Peyer's patch (tissue), 4 donors: ENCODE data around the gene PROZ. TPM values are rescaled to one million over a fixed set of nuclear protein-coding genes. Genes with fewer than 3 reads are reported as not detected.

Experiments used
- DNase-seq, 3 donors: peaks; one replicate each; pipeline ENCODE4 v3.0.0-alpha.2; 2017 to 2019
- H3K27ac ChIP-seq, 4 donors: fragments of 200-600 bp; sonication (generic); one replicate each; pipeline ENCODE4 v1.5.1; 2016 to 2019
- H3K27me3 ChIP-seq, 2 donors: fragments of 200-600 bp; sonication (generic); one replicate each; pipeline ENCODE4 v1.5.1; 2019
- H3K36me3 ChIP-seq, 3 donors: fragments of 200-600 bp; sonication (generic); one replicate each; pipeline ENCODE4 v1.5.1; 2016 to 2019
- H3K4me1 ChIP-seq, 4 donors: fragments of 200-600 bp; sonication (generic); one replicate each; pipeline ENCODE4 v1.5.1; 2016 to 2019
- H3K4me3 ChIP-seq, 4 donors: fragments of 200-600 bp; sonication (generic); 1 replicate in 3 of 4; 2 replicates in 1 of 4; pipeline ENCODE4 v1.5.1; 2016 to 2019; ENCODE audit warnings: mild to moderate bottlenecking in 1 of 4
- H3K9me3 ChIP-seq, 4 donors: fragments of 200-600 bp; sonication (generic); one replicate each; pipeline ENCODE4 v1.5.1; 2016 to 2019; ENCODE audit warnings: mild to moderate bottlenecking in 1 of 4
- CTCF ChIP-seq, 6 experiments: fragments of 450-650 bp in 4 of 6; fragments of 200-600 bp in 2 of 6; sonication (generic) in 1 of 6; IDR thresholded peaks; one replicate each; pipeline ENCODE4 v1.5.1; 2017 to 2019; ENCODE audit warnings: antibody characterized with exemption in 6 of 6, mild to moderate bottlenecking in 3 of 6, moderate library complexity in 1 of 6
- POLR2A ChIP-seq, 2 donors: fragments of 450-650 bp; IDR thresholded peaks; one replicate each; pipeline ENCODE4 v1.5.1; 2017; ENCODE audit warnings: antibody characterized with exemption in 2 of 2, mild to moderate bottlenecking in 2 of 2, moderate library complexity in 2 of 2
- total RNA-seq, 4 donors: library from RNA; depleted of rRNA; stranded (reverse); fragments of >200 nt; gene quantifications; one replicate each; pipeline ENCODE4 v1.1.0, GENCODE V29; 2016

The PROZ gene
- total RNA-seq, 4 donors from 2014 or later = 0.53 TPM; not detected in 3

GRCh38 chr13:113178896-113179167 lies 20.4 kb downstream of the PROZ start:
- H3K27me3 ChIP-seq = no peaks in the 10 kb centered on the region
- peaks cover 0 to 92% (median 0%) of the 10 kb centered on the region in 3 donors for H3K36me3 ChIP-seq
- no peaks in the 10 kb centered on the region for H3K4me1 ChIP-seq
- H3K9me3 ChIP-seq = no peaks in the 10 kb centered on the region
- no peak overlapping the region for H3K4me3 ChIP-seq
- no peak for DNase-seq
- TF ChIP-seq POLR2A (IDR thresholded peaks at IDR 0.05) = no peak
- TF ChIP-seq CTCF (IDR thresholded peaks at IDR 0.05) = no peak
- no peak overlapping the region for H3K27ac ChIP-seq

- Histone ChIP-seq H3K27ac (no peak overlapping the region), H3K27me3 (no peaks in the 10 kb centered on the region), H3K9me3 (no peaks in the 10 kb centered on the region), H3K4me3 (no peak overlapping the region), H3K36me3 (peaks cover 0 to 95% (median 0%) of the 10 kb centered on the region in 3 donors), H3K4me1 (no peaks in the 10 kb centered on the region)
- TF ChIP-seq CTCF (IDR thresholded peaks at IDR 0.05) (no peak), POLR2A (IDR thresholded peaks at IDR 0.05) (no peak)
- DNase-seq = no peak
Observed at GRCh38 chr13:113179374-113180230, 21.2 kb downstream of the PROZ start.

DNA sequence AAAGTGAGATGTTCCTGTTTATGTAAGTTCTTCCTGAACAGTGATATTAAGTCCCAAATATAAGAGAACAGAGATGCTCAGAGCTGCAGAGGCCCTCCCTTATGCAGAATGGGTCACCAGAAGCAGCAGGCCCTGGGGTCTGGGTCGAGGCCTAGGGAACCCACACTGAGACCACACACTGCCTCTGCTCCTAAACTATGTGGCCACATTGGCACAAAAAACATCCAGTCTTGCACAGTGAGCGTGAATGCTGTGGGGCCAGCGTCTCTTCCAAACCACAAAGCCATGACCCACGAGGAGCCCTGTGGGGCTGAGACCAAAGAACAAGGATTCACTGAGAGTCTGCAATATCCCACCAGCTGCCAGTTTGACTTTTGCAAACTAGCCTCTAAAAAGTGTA lies 23.6 kb downstream of the PROZ start:
- DNase-seq = no peak
- no peaks in the 10 kb centered on the region for H3K27me3 ChIP-seq
- H3K9me3 ChIP-seq = no peaks in the 10 kb centered on the region
- H3K27ac ChIP-seq = no peak overlapping the region
- no peaks in the 10 kb centered on the region for H3K4me1 ChIP-seq
- TF ChIP-seq POLR2A (IDR thresholded peaks at IDR 0.05) = no peak
- TF ChIP-seq CTCF (IDR thresholded peaks at IDR 0.05) = no peak
- peaks cover 0 to 79% (median 0%) of the 10 kb centered on the region in 3 donors for H3K36me3 ChIP-seq
- H3K4me3 ChIP-seq = no peak overlapping the region

- no peaks in the 10 kb centered on the region for H3K4me1 ChIP-seq
- H3K36me3 ChIP-seq = peaks cover 0 to 72% (median 0%) of the 10 kb centered on the region in 3 donors
- no peaks in the 10 kb centered on the region for H3K27me3 ChIP-seq
- TF ChIP-seq CTCF (IDR thresholded peaks at IDR 0.05) (no peak), POLR2A (IDR thresholded peaks at IDR 0.05) (no peak)
- no peak for DNase-seq
- no peak overlapping the region for H3K27ac ChIP-seq
- no peak overlapping the region for H3K4me3 ChIP-seq
- no peaks in the 10 kb centered on the region for H3K9me3 ChIP-seq
Observed at GRCh38 chr13:113183450-113184129, 25.1 kb downstream of the PROZ start.

GRCh38 chr13:113184568-113185440 lies 26.4 kb downstream of the PROZ start:
- Histone ChIP-seq H3K4me1 (no peaks in the 10 kb centered on the region), H3K9me3 (no peaks in the 10 kb centered on the region), H3K36me3 (peaks cover 0 to 66% (median 0%) of the 10 kb centered on the region in 3 donors), H3K27ac (peak overlapping the region in 1 of 4 donors; percentile 57), H3K4me3 (peak overlapping the region in 1 of 4 donors; percentile 3), H3K27me3 (no peaks in the 10 kb centered on the region)
- TF ChIP-seq POLR2A (IDR thresholded peaks at IDR 0.05) (no peak), CTCF (IDR thresholded peaks at IDR 0.05) (no peak)
- DNase-seq = no peak
